ENCODE data around the gene LGR6. TPM values are rescaled to one million over a fixed set of nuclear protein-coding genes. Genes with fewer than 3 reads are reported as not detected.

Gene LGR6
- total RNA-seq, 4 donors from 2014 or later: under 0.01 to 1.2 (median 0.78) TPM; not detected in 1

GRCh38 chr1:202250982-202251381, 57.4 kb downstream of the LGR6 start:
- no peaks in the 10 kb centered on the region for H3K36me3 ChIP-seq
- peaks cover 0 to 11% (median 0%) of the 10 kb centered on the region in 4 donors for H3K27me3 ChIP-seq
- no peak overlapping the region for H3K4me3 ChIP-seq
- WGBS: 80% methylated on average over 10 of the region's 10 CpGs
- no peak for TF ChIP-seq EP300 (IDR thresholded peaks at IDR 0.05)
- no peak for TF ChIP-seq POLR2AphosphoS5 (IDR thresholded peaks at IDR 0.05)
- TF ChIP-seq, protein P1, sequence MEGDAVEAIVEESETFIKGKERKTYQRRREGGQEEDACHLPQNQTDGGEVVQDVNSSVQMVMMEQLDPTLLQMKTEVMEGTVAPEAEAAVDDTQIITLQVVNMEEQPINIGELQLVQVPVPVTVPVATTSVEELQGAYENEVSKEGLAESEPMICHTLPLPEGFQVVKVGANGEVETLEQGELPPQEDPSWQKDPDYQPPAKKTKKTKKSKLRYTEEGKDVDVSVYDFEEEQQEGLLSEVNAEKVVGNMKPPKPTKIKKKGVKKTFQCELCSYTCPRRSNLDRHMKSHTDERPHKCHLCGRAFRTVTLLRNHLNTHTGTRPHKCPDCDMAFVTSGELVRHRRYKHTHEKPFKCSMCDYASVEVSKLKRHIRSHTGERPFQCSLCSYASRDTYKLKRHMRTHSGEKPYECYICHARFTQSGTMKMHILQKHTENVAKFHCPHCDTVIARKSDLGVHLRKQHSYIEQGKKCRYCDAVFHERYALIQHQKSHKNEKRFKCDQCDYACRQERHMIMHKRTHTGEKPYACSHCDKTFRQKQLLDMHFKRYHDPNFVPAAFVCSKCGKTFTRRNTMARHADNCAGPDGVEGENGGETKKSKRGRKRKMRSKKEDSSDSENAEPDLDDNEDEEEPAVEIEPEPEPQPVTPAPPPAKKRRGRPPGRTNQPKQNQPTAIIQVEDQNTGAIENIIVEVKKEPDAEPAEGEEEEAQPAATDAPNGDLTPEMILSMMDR (IDR thresholded peaks at IDR 0.05): no peak
- no peak for TF ChIP-seq POLR2A (IDR thresholded peaks at IDR 0.05; ENCODE audit: low read depth)
- H3K4me1 ChIP-seq: no peaks in the 10 kb centered on the region
- no peak overlapping the region for H3K27ac ChIP-seq (replicated peaks in 1 of 4)
- H3K9me3 ChIP-seq: no peaks in the 10 kb centered on the region
- no peak for DNase-seq (ENCODE audit: extremely low spot score)
- intact Hi-C loops (cut with DNase I): no loop called here

GRCh38 chr1:202251424-202252256, 58.0 kb downstream of the LGR6 start:
- no peak for TF ChIP-seq POLR2A (IDR thresholded peaks at IDR 0.05; ENCODE audit: low read depth)
- no peak for TF ChIP-seq POLR2AphosphoS5 (IDR thresholded peaks at IDR 0.05)
- no peak for TF ChIP-seq EP300 (IDR thresholded peaks at IDR 0.05)
- TF ChIP-seq, protein P1 (IDR thresholded peaks at IDR 0.05): no peak
- 69% methylated on average over 5 of the region's 6 CpGs for WGBS
- Histone ChIP-seq H3K9me3 (no peaks in the 10 kb centered on the region), H3K27me3 (peaks cover 0 to 11% (median 0%) of the 10 kb centered on the region in 4 donors), H3K4me3 (no peak overlapping the region), H3K36me3 (no peaks in the 10 kb centered on the region), H3K4me1 (no peaks in the 10 kb centered on the region), H3K27ac (replicated peaks in 1 of 4) (no peak overlapping the region)
- intact Hi-C loops (cut with DNase I): no loop called here
- DNase-seq (ENCODE audit: extremely low spot score): no peak

- no peaks in the 10 kb centered on the region for H3K36me3 ChIP-seq
- H3K4me3 ChIP-seq: no peak overlapping the region
- TF ChIP-seq, protein P1 (IDR thresholded peaks at IDR 0.05): no peak
- H3K27me3 ChIP-seq: peaks cover 0 to 11% (median 0%) of the 10 kb centered on the region in 4 donors
- H3K27ac ChIP-seq (replicated peaks in 1 of 4): no peak overlapping the region
- DNase-seq (ENCODE audit: extremely low spot score): no peak
- H3K9me3 ChIP-seq: no peaks in the 10 kb centered on the region
- intact Hi-C loops (cut with DNase I): no loop called here
- WGBS: 100% methylated on average over 1 of the region's 1 CpG
- H3K4me1 ChIP-seq: no peaks in the 10 kb centered on the region
Measured at GRCh38 chr1:202252271-202252670, 58.7 kb downstream of the LGR6 start.

DNA sequence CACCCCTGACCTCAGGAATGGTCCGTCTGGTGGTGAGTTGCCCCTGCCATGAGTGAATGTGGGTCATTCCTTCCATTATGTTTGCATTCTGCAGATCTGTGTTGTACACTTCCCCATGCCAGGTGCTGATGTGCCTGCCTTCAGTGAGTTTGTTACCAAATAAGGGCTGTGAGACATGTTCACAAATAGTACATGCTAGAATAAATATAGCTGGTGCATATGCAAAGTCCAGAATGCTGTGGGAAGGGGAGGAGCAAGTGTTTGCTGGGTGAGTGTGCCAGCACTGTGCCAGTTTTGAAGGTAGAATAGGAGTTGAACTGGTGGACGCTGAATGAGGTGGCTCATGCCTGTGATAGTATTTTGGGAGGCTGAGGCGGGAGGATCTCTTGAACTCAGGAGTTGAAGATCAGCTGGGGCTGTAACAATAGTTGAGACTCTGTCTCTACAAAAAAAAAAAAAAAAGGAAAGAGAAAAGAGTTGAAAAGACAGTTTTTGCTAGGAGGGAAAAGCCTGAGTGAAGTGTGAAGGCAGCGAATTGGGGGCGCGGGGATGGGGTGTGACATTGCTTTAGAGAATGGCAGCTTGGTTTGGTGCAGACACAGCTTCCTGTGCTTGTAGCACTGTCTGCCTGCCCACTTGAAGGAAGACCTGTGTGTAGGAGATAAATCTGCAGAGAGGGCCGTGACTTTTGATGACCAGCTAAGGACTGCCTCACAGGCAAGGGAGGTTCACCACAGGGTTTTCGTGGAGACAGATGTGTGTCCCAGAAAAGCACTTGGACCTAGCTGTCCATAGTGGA, 61.1 kb downstream of the LGR6 start:
- peaks cover 0 to 11% (median 0%) of the 10 kb centered on the region in 4 donors for H3K27me3 ChIP-seq
- H3K36me3 ChIP-seq: no peaks in the 10 kb centered on the region
- no peaks in the 10 kb centered on the region for H3K9me3 ChIP-seq
- 86% methylated on average over 7 of the region's 8 CpGs for WGBS
- no peak overlapping the region for H3K4me3 ChIP-seq
- H3K4me1 ChIP-seq: no peaks in the 10 kb centered on the region
- H3K27ac ChIP-seq (replicated peaks in 1 of 4): no peak overlapping the region
- intact Hi-C loops (cut with DNase I): no loop called here
- TF ChIP-seq POLR2AphosphoS5 (IDR thresholded peaks at IDR 0.05): no peak
- TF ChIP-seq EP300 (IDR thresholded peaks at IDR 0.05): no peak
- TF ChIP-seq, protein P1 (IDR thresholded peaks at IDR 0.05): no peak
- no peak for DNase-seq (ENCODE audit: extremely low spot score)

Data from esophagus muscularis mucosa (tissue), 4 donors.